ENCODE data around the gene TRPC4AP.

Gene TRPC4AP

GRCh38 chr20:34970193-34970840 is 122.3 kb downstream of the TRPC4AP start:
- no peak for DNase-seq (ENCODE audit: low read depth)

GRCh38 chr20:34968042-34968775 is 124.4 kb downstream of the TRPC4AP start:
- DNase-seq (ENCODE audit: low read depth) = no peak

- DNase-seq (ENCODE audit: low read depth) = no peak
These were observed 125.2 kb downstream of the TRPC4AP start for GRCh38 chr20:34967421-34967820.

GRCh38 chr20:34965051-34965450 is 127.6 kb downstream of the TRPC4AP start:
- no peak for DNase-seq (ENCODE audit: low read depth)

GRCh38 chr20:34964486-34964885 is 128.1 kb downstream of the TRPC4AP start:
- no peak for DNase-seq (ENCODE audit: low read depth)

- DNase-seq (ENCODE audit: low read depth) = no peak
These were observed 135.7 kb downstream of the TRPC4AP start for GRCh38 chr20:34956751-34957472.

- DNase-seq (ENCODE audit: low read depth) = no peak
These were observed 136.6 kb downstream of the TRPC4AP start for GRCh38 chr20:34956041-34956458.

GRCh38 chr20:34955231-34956040 is 137.2 kb downstream of the TRPC4AP start, which contains the start of the genes GSS and MYH7B:
Gene GSS (minus strand): TSS chr20:34955806. CDS start chr20:34951852, 3,954 bp downstream.
Gene MYH7B (plus strand): TSS chr20:34955868. CDS start chr20:34978006, 22,138 bp downstream.
- peak; percentile 89 for DNase-seq (ENCODE audit: low read depth)

GRCh38 chr20:34954904-34955230 is 137.7 kb downstream of the TRPC4AP start:
- no peak for DNase-seq (ENCODE audit: low read depth)

GRCh38 chr20:34953960-34954359 is 138.6 kb downstream of the TRPC4AP start:
- no peak for DNase-seq (ENCODE audit: low read depth)

GRCh38 chr20:34952671-34953070 is 139.9 kb downstream of the TRPC4AP start:
- no peak for DNase-seq (ENCODE audit: low read depth)

Measured in T-helper 22 cell (primary cell).